ENCODE results near the gene CHN1. TPM values are rescaled to one million over a fixed set of nuclear protein-coding genes. Genes with fewer than 3 reads are reported as not detected.
A peak's percentile ranks its signal among the peaks of the same experiment; 100 is the strongest.

Gene CHN1
- total RNA-seq, 6 donors from 2014 or later: 7.2 to 27.1 (median 11.0) TPM

GRCh38 chr2:174856447-174856846 is 148.7 kb downstream of the CHN1 start:
- Histone ChIP-seq H3K27me3 (no peaks in the 10 kb centered on the region), H3K27ac (no peak overlapping the region), H3K36me3 (no peaks in the 10 kb centered on the region), H3K9me3 (no peaks in the 10 kb centered on the region), H3K4me1 (no peaks in the 10 kb centered on the region), H3K4me3 (no peak overlapping the region)
- ATAC-seq (ENCODE audit: low FRiP score in 2 of 2) (no peak), DNase-seq (no peak)
- 85% methylated on average over 3 of the region's 3 CpGs for WGBS, 2 donors
- no peak for TF ChIP-seq POLR2AphosphoS5 (IDR thresholded peaks at IDR 0.05)
- TF ChIP-seq CTCF (IDR thresholded peaks at IDR 0.05): no peak
- no peak for TF ChIP-seq EP300 (IDR thresholded peaks at IDR 0.05)
- TF ChIP-seq POLR2A (IDR thresholded peaks at IDR 0.05): no peak

- TF ChIP-seq EP300 (IDR thresholded peaks at IDR 0.05) (no peak), POLR2A (IDR thresholded peaks at IDR 0.05) (no peak), POLR2AphosphoS5 (IDR thresholded peaks at IDR 0.05) (no peak), CTCF (IDR thresholded peaks at IDR 0.05) (no peak)
- peak in 1 of 2 donors; percentile 71 for ATAC-seq (ENCODE audit: low FRiP score in 2 of 2)
These were observed 157.9 kb downstream of the CHN1 start for GRCh38 chr2:174846941-174847938.

GRCh38 chr2:174846218-174846617 is 159.0 kb downstream of the CHN1 start:
- H3K27ac ChIP-seq: no peak overlapping the region
- WGBS, 2 donors: 82 to 84% methylated on average over 1 of the region's 1 CpG
- ATAC-seq (ENCODE audit: low FRiP score in 2 of 2): no peak
- H3K36me3 ChIP-seq: no peaks in the 10 kb centered on the region
- no peak for TF ChIP-seq POLR2A (IDR thresholded peaks at IDR 0.05)
- TF ChIP-seq CTCF (IDR thresholded peaks at IDR 0.05): no peak
- no peak for TF ChIP-seq POLR2AphosphoS5 (IDR thresholded peaks at IDR 0.05)
- no peak for TF ChIP-seq EP300 (IDR thresholded peaks at IDR 0.05)
- H3K4me3 ChIP-seq: peak overlapping the region in 1 of 4 donors; percentile 20
- no peaks in the 10 kb centered on the region for H3K9me3 ChIP-seq
- no peak for DNase-seq
- H3K27me3 ChIP-seq: no peaks in the 10 kb centered on the region
- no peaks in the 10 kb centered on the region for H3K4me1 ChIP-seq

More at GRCh38 chr2:174846941-174847938, 157.9 kb downstream of the CHN1 start:
- WGBS, 2 donors: 40 to 42% methylated on average over 8 of the region's 8 CpGs
- peak overlapping the region in 3 of 4 donors; percentile 5 to 20 (median 7) for H3K4me3 ChIP-seq
- H3K36me3 ChIP-seq: no peaks in the 10 kb centered on the region
- DNase-seq: no peak
- no peaks in the 10 kb centered on the region for H3K4me1 ChIP-seq
- H3K9me3 ChIP-seq: no peaks in the 10 kb centered on the region
- H3K27me3 ChIP-seq: no peaks in the 10 kb centered on the region
- H3K27ac ChIP-seq: no peak overlapping the region

- Histone ChIP-seq H3K4me3 (no peak overlapping the region), H3K9me3 (no peaks in the 10 kb centered on the region), H3K27me3 (no peaks in the 10 kb centered on the region), H3K27ac (no peak overlapping the region), H3K36me3 (no peaks in the 10 kb centered on the region), H3K4me1 (no peaks in the 10 kb centered on the region)
- DNase-seq: no peak
- TF ChIP-seq POLR2A (IDR thresholded peaks at IDR 0.05) (no peak), EP300 (IDR thresholded peaks at IDR 0.05) (no peak), CTCF (IDR thresholded peaks at IDR 0.05) (no peak), POLR2AphosphoS5 (IDR thresholded peaks at IDR 0.05) (no peak)
- ATAC-seq (ENCODE audit: low FRiP score in 2 of 2): no peak
- WGBS, 2 donors: 72 to 75% methylated on average over 6 of the region's 6 CpGs
These were observed 160.9 kb downstream of the CHN1 start for GRCh38 chr2:174844295-174844708.

Measured in upper lobe of left lung (tissue), 6 donors.